Naive thymus-derived CD4-positive, alpha-beta T cell (primary cell): Measurements from ENCODE around the gene STAT5B. TPM values are rescaled to one million over a fixed set of nuclear protein-coding genes. Genes with fewer than 3 reads are reported as not detected.

ENCODE experiments used
- ATAC-seq: fragments of 150-1000 bp; cut with Tn5 transposase; 2 replicates; pipeline ENCODE4 v1.10.0; 2021; ENCODE audit warnings: mild to moderate bottlenecking, moderate library complexity
- CTCF ChIA-PET: fragments of 350-600 bp; sonication (Branson Sonifier 250); formaldehyde crosslinking; loops from one replicate; lab custom pipeline; 2021; ENCODE audit warnings: antibody characterized with exemption; lab: Charles Lee
- POLR2A ChIA-PET: fragments of 350-600 bp; sonication (Branson Sonifier 250); formaldehyde crosslinking; loops from one replicate; lab custom pipeline; 2021; ENCODE audit warnings: antibody characterized with exemption, inconsistent platforms; lab: Charles Lee
- DNase-seq, 9 donors: peaks; one replicate each; pipeline versions ENCODE4 v3.0.0 to v3.0.0-alpha.2; 2020 to 2022; ENCODE audit warnings: mixed read lengths in 1 of 9
- H3K27ac ChIP-seq: one replicate; pipeline ENCODE4 v1.7.0; 2013; ENCODE audit warnings: mild to moderate bottlenecking, low read depth, low read length, moderate library complexity
- H3K27me3 ChIP-seq, 2 donors: one replicate each; pipeline ENCODE4 v1.7.0; 2013; ENCODE audit warnings: low read length in 2 of 2, mild to moderate bottlenecking in 2 of 2, moderate library complexity in 2 of 2; ENCODE audit not compliant: control insufficient read depth in 2 of 2, insufficient read depth in 2 of 2
- H3K36me3 ChIP-seq, 3 experiments: 1 replicate in 2 of 3; 2 replicates in 1 of 3; pipeline ENCODE4 v1.7.0; 2013; ENCODE audit warnings: low read length in 3 of 3, mild to moderate bottlenecking in 3 of 3, moderate library complexity in 1 of 3; ENCODE audit not compliant: insufficient read depth in 3 of 3, control insufficient read depth in 2 of 3
- H3K4me1 ChIP-seq, 2 donors: one replicate each; pipeline ENCODE4 v1.7.0; 2013; ENCODE audit warnings: low read length in 2 of 2, mild to moderate bottlenecking in 2 of 2, moderate library complexity in 1 of 2; ENCODE audit not compliant: control insufficient read depth in 2 of 2, insufficient read depth in 2 of 2
- H3K4me3 ChIP-seq: 2 replicates; pipeline ENCODE4 v1.7.0; 2013; ENCODE audit warnings: mild to moderate bottlenecking, low read length
- H3K9me3 ChIP-seq, 3 experiments: 1 replicate in 2 of 3; 2 replicates in 1 of 3; pipeline ENCODE4 v1.7.0; 2013; ENCODE audit warnings: low read length in 3 of 3; ENCODE audit not compliant: control insufficient read depth in 2 of 3
- H3K27ac Mint-ChIP-seq, 9 donors: one replicate each; pipeline ENCODE4 v1.8.0; 2020 to 2022; ENCODE audit warnings: mixed read lengths in 9 of 9, mild to moderate bottlenecking in 8 of 9, moderate library complexity in 5 of 9, inconsistent platforms in 2 of 9
- H3K27me3 Mint-ChIP-seq, 5 donors: one replicate each; pipeline ENCODE4 v1.8.0; 2021 to 2022; ENCODE audit warnings: mixed read lengths in 5 of 5, mild to moderate bottlenecking in 1 of 5
- H3K36me3 Mint-ChIP-seq, 5 donors: one replicate each; pipeline ENCODE4 v1.8.0; 2020 to 2022; ENCODE audit warnings: mixed read lengths in 5 of 5, mild to moderate bottlenecking in 3 of 5, inconsistent platforms in 1 of 5
- H3K4me1 Mint-ChIP-seq, 7 donors: one replicate each; pipeline ENCODE4 v1.8.0; 2020 to 2022; ENCODE audit warnings: mixed read lengths in 7 of 7, mild to moderate bottlenecking in 3 of 7, inconsistent platforms in 1 of 7
- H3K4me3 Mint-ChIP-seq, 10 donors: one replicate each; pipeline ENCODE4 v1.8.0; 2020 to 2022; ENCODE audit warnings: mild to moderate bottlenecking in 10 of 10, mixed read lengths in 10 of 10, moderate library complexity in 6 of 10, inconsistent platforms in 2 of 10
- H3K9me3 Mint-ChIP-seq, 11 donors: one replicate each; pipeline ENCODE4 v1.8.0; 2020 to 2022; ENCODE audit warnings: mixed read lengths in 11 of 11, mild to moderate bottlenecking in 4 of 11, inconsistent platforms in 1 of 11, moderate library complexity in 1 of 11
- intact Hi-C, 2 donors: fragments of 100-400 bp; cut with micrococcal nuclease; formaldehyde crosslinking; loops; one replicate each; pipeline ENCODE4 v1.15.1; 2023
- polyA plus RNA-seq, 2 donors: library from polyadenylated mRNA; unstranded; fragments of 300-500 nt; fragmentation: Illumina TruSeq; gene quantifications; one replicate each; pipeline ENCODE4 v1.2.3, GENCODE V29; 2021
- total RNA-seq, 6 experiments: library from RNA in 5 of 6; stranded (reverse) in 5 of 6; gene quantifications; 1 replicate in 5 of 6; 2 replicates in 1 of 6; pipeline ENCODE4 v1.2.3 and lab custom pipeline; 2021 to 2026

The STAT5B gene
- total and polyA plus RNA-seq, 7 experiments from 2014 or later, result 98.0 to 192 (median 149) TPM

DNA sequence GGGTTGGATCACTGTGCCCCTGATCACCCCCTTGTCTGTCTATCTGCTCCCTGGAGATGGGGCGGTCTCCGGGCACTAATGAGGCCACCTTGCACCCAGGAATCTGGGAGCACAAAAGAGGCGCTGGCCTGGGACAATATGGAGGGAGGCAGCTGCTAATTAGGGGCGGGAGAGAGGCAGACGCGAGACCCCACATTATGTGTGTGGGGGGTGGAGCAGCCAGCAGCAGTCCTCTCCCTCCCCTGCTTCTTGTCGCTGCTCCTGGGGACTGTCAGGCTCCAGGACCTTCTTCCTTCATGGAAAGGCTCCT lies 90.6 kb downstream of the STAT5B start:
- CTCF ChIA-PET, result interaction anchor here (0.5 kb wide), 1 partner anchor 250 kb away, joined by 8 read pairs; no protein-coding TSS in a partner anchor
- intact Hi-C loops, result no loop called here
- POLR2A ChIA-PET, result interaction anchor here (2.7 kb wide), 2 partner anchors 8 to 63 kb away, joined by 12 to 22 read pairs; partner anchors contain the start of gene GHDC

DNA sequence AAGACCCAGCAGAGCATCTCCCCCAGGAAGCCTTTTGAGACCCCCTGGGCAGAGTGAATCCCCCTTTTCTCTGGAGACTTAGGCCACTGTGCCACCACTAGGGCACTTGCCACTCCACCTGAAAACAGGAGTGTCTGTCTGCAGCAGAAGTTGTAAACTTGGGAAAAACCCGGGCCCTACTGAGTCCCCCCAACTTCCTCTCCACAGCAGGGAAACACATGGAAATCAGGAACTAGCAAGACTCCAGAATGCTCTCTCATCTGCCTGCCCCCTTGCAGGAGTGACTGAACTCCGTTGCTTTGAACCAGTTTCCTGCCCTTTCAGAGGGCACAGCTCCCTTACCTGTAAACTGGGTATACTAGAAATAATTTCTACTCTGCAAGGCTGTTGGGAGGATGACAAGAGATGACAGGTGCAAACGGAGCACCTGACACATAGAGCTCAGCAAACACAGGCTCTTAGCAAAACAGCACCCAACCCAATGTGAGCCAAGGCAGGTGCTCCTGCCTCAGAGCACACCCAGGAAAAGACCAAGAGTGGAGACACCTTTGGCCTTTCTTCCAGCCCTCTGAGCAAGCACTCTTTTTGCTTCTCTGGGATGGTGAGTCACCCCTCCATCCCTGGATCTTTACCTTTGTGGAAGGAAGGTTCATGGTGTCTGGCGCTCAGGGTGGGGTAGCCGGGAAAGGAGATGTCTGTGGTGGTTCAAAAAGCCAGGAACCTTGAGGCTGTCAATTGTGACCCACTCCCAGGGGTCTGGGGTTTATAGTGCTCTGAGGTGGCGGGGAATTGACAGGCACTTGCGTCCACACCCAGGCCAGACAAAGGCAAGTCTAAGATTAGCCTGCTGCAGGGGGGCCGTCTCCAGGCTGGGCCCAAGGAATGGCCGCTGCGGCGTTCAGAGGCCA lies 91.2 kb downstream of the STAT5B start, which contains the start of gene HCRT:
HCRT (minus strand) TSS at position 740 of the 908 bp plus-strand sequence; CDS start at position 653, 87 bp downstream.
- no peaks in the 10 kb centered on the region for H3K27me3 ChIP-seq
- H3K4me1 Mint-ChIP-seq, result peaks cover 21 to 47% (median 34%) of the 10 kb centered on the region in 7 donors
- H3K9me3 Mint-ChIP-seq, result peaks cover 0 to 2% (median 0%) of the 10 kb centered on the region in 11 donors
- ChIA-PET CTCF (interaction anchor here (0.5 to 1.2 kb wide), 4 partner anchors 9 to 303 kb away, joined by 3 to 8 read pairs (median 3); partner anchors contain the start of gene GHDC), POLR2A (interaction anchor here (0.6 to 2.7 kb wide), 7 partner anchors 9 to 219 kb away, joined by 3 to 22 read pairs (median 6); partner anchors contain the start of genes GHDC and STAT5A)
- H3K27ac ChIP-seq, result peak within 1 kb of the TSS; percentile 81
- no peaks in the 10 kb centered on the region for H3K9me3 ChIP-seq
- peak in 5 of 9 donors; percentile 9 to 27 (median 24) for DNase-seq
- no peaks in the 10 kb centered on the region for H3K36me3 Mint-ChIP-seq
- intact Hi-C loops, result loop anchor here (1.0 to 5.0 kb wide), 9 partner anchors 9 to 320 kb away; partner anchors contain the start of genes GHDC (in 2 of the 2), ACLY (in 1 of the 2), ATP6V0A1 (in 1 of the 2) and DNAJC7 (in 1 of the 2)
- H3K36me3 ChIP-seq, result no peaks in the 10 kb centered on the region
- H3K4me1 ChIP-seq, result peaks cover 15 to 38% of the 10 kb centered on the region in 2 donors
- H3K27me3 Mint-ChIP-seq, result peaks cover 0 to 17% (median 0%) of the 10 kb centered on the region in 5 donors
- H3K4me3 Mint-ChIP-seq, result peak within 1 kb of the TSS; percentile 84 to 95 (median 86)
- ATAC-seq, result no peak
- H3K27ac Mint-ChIP-seq, result peak within 1 kb of the TSS; percentile 69 to 90 (median 80)
- H3K4me3 ChIP-seq, result peak within 1 kb of the TSS; percentile 98

More for the DNA sequence above, 90.6 kb downstream of the STAT5B start:
- peaks cover 0 to 2% (median 0%) of the 10 kb centered on the region in 11 donors for H3K9me3 Mint-ChIP-seq
- peak overlapping the region in 3 of 9 donors; percentile 35 to 88 (median 69) for H3K27ac Mint-ChIP-seq
- H3K27me3 Mint-ChIP-seq, result peaks cover 0 to 11% (median 0%) of the 10 kb centered on the region in 5 donors
- Histone ChIP-seq H3K9me3 (no peaks in the 10 kb centered on the region), H3K27ac (no peak overlapping the region), H3K4me3 (no peak overlapping the region), H3K4me1 (peaks cover 15 to 34% of the 10 kb centered on the region in 2 donors), H3K27me3 (no peaks in the 10 kb centered on the region), H3K36me3 (no peaks in the 10 kb centered on the region)
- ATAC-seq (no peak), DNase-seq (no peak)
- peaks cover 21 to 43% (median 31%) of the 10 kb centered on the region in 7 donors for H3K4me1 Mint-ChIP-seq
- peak overlapping the region in 4 of 10 donors; percentile 32 to 85 (median 60) for H3K4me3 Mint-ChIP-seq
- H3K36me3 Mint-ChIP-seq, result no peaks in the 10 kb centered on the region

DNA sequence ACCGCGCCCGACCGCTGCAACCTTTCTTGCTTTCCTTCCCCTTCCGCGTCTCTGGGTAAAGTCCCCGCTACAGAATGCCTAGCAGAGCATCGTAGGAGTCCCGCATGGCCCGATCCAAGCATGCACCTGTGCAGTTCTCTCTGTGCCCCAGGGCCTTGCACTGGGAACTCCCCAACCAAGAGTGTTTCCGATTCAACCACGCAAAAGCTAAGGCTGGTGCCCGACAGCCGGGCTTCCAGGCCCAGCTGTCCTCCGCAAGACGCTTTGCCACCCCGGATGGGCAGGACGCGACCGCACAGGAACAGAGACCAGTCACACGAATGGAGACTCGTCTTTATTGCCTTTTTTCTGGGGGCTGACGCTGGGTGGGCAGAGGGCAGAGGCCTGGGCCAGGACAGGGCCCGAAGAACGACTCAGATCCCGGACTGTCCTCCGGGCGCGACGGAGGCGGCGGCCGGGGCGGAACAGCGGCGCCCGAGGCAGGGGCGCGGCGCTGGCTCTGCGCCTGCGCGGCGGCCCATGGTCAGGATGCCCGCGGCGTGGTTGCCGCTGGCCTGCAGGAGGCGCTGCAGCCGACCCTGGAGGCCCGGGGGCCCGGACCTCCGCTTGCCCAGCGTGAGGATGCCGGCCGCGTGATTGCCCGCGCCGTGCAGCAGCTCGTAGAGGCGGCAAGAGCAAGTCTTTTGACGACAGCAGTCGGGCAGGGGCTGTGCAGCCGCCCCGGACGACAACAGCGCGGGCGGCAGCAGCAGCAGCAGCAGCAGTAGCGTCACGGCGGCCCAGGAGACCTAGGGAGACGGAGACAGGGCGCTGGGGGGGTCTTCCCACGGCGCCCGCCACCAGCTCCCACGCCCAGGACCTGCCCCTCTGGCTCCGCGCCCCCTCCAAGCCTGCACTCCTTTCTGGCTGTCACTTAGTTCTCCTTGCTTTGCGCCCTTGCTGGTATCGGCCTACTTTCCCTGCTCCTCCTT lies 92.2 kb downstream of the STAT5B start:
- no peaks in the 10 kb centered on the region for H3K27me3 ChIP-seq
- Mint-ChIP-seq H3K4me3 (peak overlapping the region; percentile 85 to 95 (median 90)), H3K27me3 (peaks cover 0 to 25% (median 8%) of the 10 kb centered on the region in 5 donors), H3K27ac (peak overlapping the region; percentile 69 to 94 (median 88)), H3K36me3 (no peaks in the 10 kb centered on the region), H3K9me3 (peaks cover 0 to 2% (median 0%) of the 10 kb centered on the region in 11 donors), H3K4me1 (peaks cover 21 to 52% (median 41%) of the 10 kb centered on the region in 7 donors)
- peaks cover 15 to 38% of the 10 kb centered on the region in 2 donors for H3K4me1 ChIP-seq
- no peaks in the 10 kb centered on the region for H3K9me3 ChIP-seq
- H3K36me3 ChIP-seq, result no peaks in the 10 kb centered on the region
- ChIA-PET POLR2A (interaction anchor here (0.6 to 2.7 kb wide), 7 partner anchors 10 to 218 kb away, joined by 3 to 22 read pairs (median 6); partner anchors contain the start of gene GHDC), CTCF (interaction anchor here (0.7 to 1.3 kb wide), 5 partner anchors 10 to 304 kb away, joined by 3 read pairs; partner anchors contain the start of gene GHDC)
- ATAC-seq (peak; percentile 78), DNase-seq (peak; percentile 54 to 92 (median 72))
- intact Hi-C loops, result loop anchor here (1.0 to 5.0 kb wide), 9 partner anchors 10 to 319 kb away; partner anchors contain the start of genes GHDC (in 2 of the 2), ACLY (in 1 of the 2), ATP6V0A1 (in 1 of the 2) and DNAJC7 (in 1 of the 2)
- peak overlapping the region; percentile 98 for H3K4me3 ChIP-seq
- H3K27ac ChIP-seq, result peak overlapping the region; percentile 81

DNA sequence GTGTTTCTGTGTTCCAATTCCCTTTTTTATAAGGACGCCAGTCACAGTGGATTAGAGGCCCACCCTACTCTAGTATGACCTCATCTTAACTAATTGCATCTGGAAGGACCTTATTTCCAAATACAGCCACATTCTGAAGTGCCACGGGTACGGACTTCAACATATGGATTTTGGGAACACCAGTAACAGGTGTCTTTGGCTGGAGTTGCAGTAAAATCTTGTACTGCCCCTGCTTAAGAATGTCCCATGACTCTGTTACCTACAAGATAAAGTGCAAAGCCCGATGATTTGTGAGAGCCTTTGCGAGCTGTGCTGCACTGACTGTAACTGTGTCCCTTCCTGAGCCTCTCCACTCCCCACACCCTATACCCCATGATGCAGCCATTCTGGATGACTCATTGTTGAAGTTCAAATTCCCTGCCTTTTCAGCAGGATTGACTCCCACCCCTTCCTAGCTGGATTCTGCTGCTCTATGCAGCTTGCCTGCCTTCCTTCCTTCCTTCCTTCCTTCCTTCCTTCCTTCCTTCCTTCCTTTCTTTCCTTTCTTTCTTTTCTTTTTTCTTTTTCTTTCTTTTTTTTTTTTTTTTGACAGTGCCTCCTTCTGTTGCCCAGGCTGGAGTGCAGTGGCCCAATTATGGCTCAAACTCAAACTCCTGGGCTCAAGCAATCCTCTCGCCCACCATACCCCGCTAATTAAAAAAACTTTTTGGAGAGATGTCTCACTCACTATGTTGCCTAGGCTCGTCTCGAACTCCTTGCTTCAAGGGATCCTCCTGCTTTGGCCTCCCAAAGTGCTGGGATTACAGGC lies 93.1 kb downstream of the STAT5B start:
- Mint-ChIP-seq H3K36me3 (no peaks in the 10 kb centered on the region), H3K27ac (peak overlapping the region; percentile 69 to 94 (median 88)), H3K27me3 (peaks cover 0 to 33% (median 13%) of the 10 kb centered on the region in 5 donors), H3K9me3 (peaks cover 0 to 2% (median 0%) of the 10 kb centered on the region in 11 donors), H3K4me3 (peak overlapping the region; percentile 85 to 95 (median 90)), H3K4me1 (peaks cover 21 to 52% (median 45%) of the 10 kb centered on the region in 7 donors)
- Histone ChIP-seq H3K9me3 (no peaks in the 10 kb centered on the region), H3K27ac (peak overlapping the region; percentile 81), H3K36me3 (no peaks in the 10 kb centered on the region), H3K4me1 (peaks cover 20 to 38% of the 10 kb centered on the region in 2 donors), H3K4me3 (peak overlapping the region; percentile 98), H3K27me3 (no peaks in the 10 kb centered on the region)
- intact Hi-C loops, result loop anchor here (5.0 kb wide), 6 partner anchors 66 to 274 kb away; partner anchors contain the start of genes ACLY (in 1 of the 2), ATP6V0A1 (in 1 of the 2), DNAJC7 (in 1 of the 2) and STAT3 (in 1 of the 2)
- CTCF ChIA-PET, result interaction anchor here (0.7 to 1.3 kb wide), 3 partner anchors 11 to 157 kb away, joined by 3 read pairs; partner anchors contain the start of gene GHDC
- POLR2A ChIA-PET, result interaction anchor here (1.6 to 2.7 kb wide), 4 partner anchors 11 to 65 kb away, joined by 6 to 22 read pairs (median 9); partner anchors contain the start of gene GHDC
- DNase-seq (no peak), ATAC-seq (no peak)

DNA sequence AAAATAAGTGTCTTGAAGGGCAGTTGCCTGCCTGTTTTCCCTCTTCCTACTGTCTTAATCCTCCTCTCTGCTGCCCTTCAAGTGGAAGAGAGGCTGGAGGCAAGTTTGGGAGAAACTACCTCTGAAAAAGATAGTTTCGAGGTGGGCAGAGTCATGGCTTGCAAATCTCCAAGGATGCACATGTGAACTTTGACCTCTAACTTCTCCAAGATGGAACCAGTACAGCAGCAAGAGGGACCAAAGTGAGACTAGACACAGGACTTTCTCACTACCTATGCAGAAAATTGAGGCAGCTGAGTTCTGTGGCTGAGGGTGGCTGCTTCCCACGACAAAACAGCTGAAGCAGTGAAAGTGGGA lies 94.4 kb downstream of the STAT5B start:
- H3K36me3 ChIP-seq, result no peaks in the 10 kb centered on the region
- no peak overlapping the region for H3K27ac ChIP-seq
- H3K4me1 Mint-ChIP-seq, result peaks cover 21 to 52% (median 45%) of the 10 kb centered on the region in 7 donors
- H3K4me1 ChIP-seq, result peaks cover 22 to 38% of the 10 kb centered on the region in 2 donors
- DNase-seq (no peak), ATAC-seq (no peak)
- no peaks in the 10 kb centered on the region for H3K27me3 ChIP-seq
- H3K36me3 Mint-ChIP-seq, result peaks cover 0 to 1% (median 0%) of the 10 kb centered on the region in 5 donors
- intact Hi-C loops, result loop anchor here (1.0 to 5.0 kb wide), 12 partner anchors 27 to 275 kb away; partner anchors contain the start of genes ACLY (in 1 of the 2), ATP6V0A1 (in 1 of the 2), CNP (in 1 of the 2) and DNAJC7 (in 1 of the 2)
- H3K27me3 Mint-ChIP-seq, result peaks cover 0 to 37% (median 13%) of the 10 kb centered on the region in 5 donors
- peaks cover 0 to 2% (median 0%) of the 10 kb centered on the region in 11 donors for H3K9me3 Mint-ChIP-seq
- ChIA-PET POLR2A (interaction anchor here (0.6 kb wide), 1 partner anchor 70 kb away, joined by 3 read pairs; no protein-coding TSS in a partner anchor), CTCF (interaction anchor here (0.7 to 1.9 kb wide), 3 partner anchors 13 to 63 kb away, joined by 4 to 5 read pairs (median 5); partner anchors contain the start of gene GHDC)
- H3K4me3 ChIP-seq, result no peak overlapping the region
- H3K9me3 ChIP-seq, result no peaks in the 10 kb centered on the region
- peak overlapping the region in 1 of 9 donors; percentile 56 for H3K27ac Mint-ChIP-seq
- peak overlapping the region; percentile 41 to 95 (median 58) for H3K4me3 Mint-ChIP-seq
